ENCODE results near the gene AFF1. TPM values are rescaled to one million over a fixed set of nuclear protein-coding genes. Genes with fewer than 3 reads are reported as not detected.

Gene AFF1
- polyA plus RNA-seq, 1 donor = 28.8 TPM

GRCh38 chr4:86950831-86951525, 16.2 kb downstream of the AFF1 start:
- DNase-seq = no peak

GRCh38 chr4:86955888-86956451, 21.2 kb downstream of the AFF1 start:
- no peak for DNase-seq

- DNase-seq = no peak
Observed at GRCh38 chr4:86957215-86957614, 22.4 kb downstream of the AFF1 start.

- no peak for DNase-seq
Observed at GRCh38 chr4:86959588-86960500, 25.0 kb downstream of the AFF1 start.

- DNase-seq = no peak
Observed at GRCh38 chr4:86960557-86960961, 25.7 kb downstream of the AFF1 start.

GRCh38 chr4:86961116-86961515, 26.3 kb downstream of the AFF1 start:
- DNase-seq = no peak

- no peak for DNase-seq
Observed at GRCh38 chr4:86961605-86962295, 26.9 kb downstream of the AFF1 start.

GRCh38 chr4:86963697-86964096, 28.9 kb downstream of the AFF1 start:
- no peak for DNase-seq

- DNase-seq = no peak
Observed at GRCh38 chr4:86965019-86965976, 30.5 kb downstream of the AFF1 start.

GRCh38 chr4:86967073-86967472, 32.3 kb downstream of the AFF1 start:
- DNase-seq = no peak

GRCh38 chr4:86967798-86968197, 33.0 kb downstream of the AFF1 start:
- no peak for DNase-seq

GRCh38 chr4:86968547-86968946, 33.7 kb downstream of the AFF1 start:
- no peak for DNase-seq

- DNase-seq = no peak
Observed at GRCh38 chr4:86970447-86971354, 35.9 kb downstream of the AFF1 start.

- DNase-seq = no peak
Observed at GRCh38 chr4:86971355-86971683, 36.5 kb downstream of the AFF1 start.

GRCh38 chr4:86972997-86973396, 38.2 kb downstream of the AFF1 start:
- no peak for DNase-seq

GRCh38 chr4:86973668-86974067, 38.9 kb downstream of the AFF1 start:
- DNase-seq = no peak

- DNase-seq = no peak
Observed at GRCh38 chr4:86974551-86974994, 39.8 kb downstream of the AFF1 start.

GRCh38 chr4:86975927-86976326, 41.1 kb downstream of the AFF1 start:
- no peak for DNase-seq

GRCh38 chr4:86976801-86977485, 42.1 kb downstream of the AFF1 start:
- DNase-seq = no peak

- no peak for DNase-seq
Observed at GRCh38 chr4:86977621-86978184, 42.9 kb downstream of the AFF1 start.
